Testis (tissue), 2 donors: ENCODE data around the gene FOS.

Experiments used
- POLR2A ChIP-seq: fragments of 450-650 bp; IDR thresholded peaks from one replicate; pipeline ENCODE4 v1.6.1; 2017; ENCODE audit warnings: antibody characterized with exemption, mild to moderate bottlenecking, moderate library complexity
- TF ChIP-seq, protein P1 (sequence below), 3 experiments: fragments of 450-650 bp in 2 of 3; fragments of 200-600 bp in 1 of 3; sonication (generic) in 1 of 3; IDR thresholded peaks; one replicate each; pipeline ENCODE4 v1.5.1; 2016 to 2019; ENCODE audit warnings: antibody characterized with exemption in 3 of 3, mild to moderate bottlenecking in 2 of 3, moderate library complexity in 1 of 3

DNA sequence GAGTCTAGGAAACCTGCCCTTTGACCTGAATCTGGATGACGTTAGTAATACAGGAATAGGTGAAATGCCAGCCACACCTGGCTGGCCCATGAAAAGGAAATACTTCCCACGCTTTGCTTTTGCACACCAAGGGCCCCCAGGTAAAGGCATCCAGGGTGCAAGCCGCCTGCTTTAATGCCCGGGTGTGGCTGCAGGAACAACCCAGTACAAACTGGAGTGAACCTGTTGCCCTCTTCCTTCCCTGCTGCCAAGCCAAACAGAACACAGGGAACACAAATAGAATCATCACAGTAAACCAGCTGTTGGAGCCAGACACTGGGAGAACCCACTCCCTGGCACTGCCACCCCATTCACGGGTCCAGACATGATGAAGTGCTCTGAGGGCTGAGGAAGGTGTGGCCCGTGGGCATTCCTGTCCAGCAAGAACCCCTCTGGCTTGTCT lies 24.2 kb upstream of the FOS start:
- TF ChIP-seq, protein P1, sequence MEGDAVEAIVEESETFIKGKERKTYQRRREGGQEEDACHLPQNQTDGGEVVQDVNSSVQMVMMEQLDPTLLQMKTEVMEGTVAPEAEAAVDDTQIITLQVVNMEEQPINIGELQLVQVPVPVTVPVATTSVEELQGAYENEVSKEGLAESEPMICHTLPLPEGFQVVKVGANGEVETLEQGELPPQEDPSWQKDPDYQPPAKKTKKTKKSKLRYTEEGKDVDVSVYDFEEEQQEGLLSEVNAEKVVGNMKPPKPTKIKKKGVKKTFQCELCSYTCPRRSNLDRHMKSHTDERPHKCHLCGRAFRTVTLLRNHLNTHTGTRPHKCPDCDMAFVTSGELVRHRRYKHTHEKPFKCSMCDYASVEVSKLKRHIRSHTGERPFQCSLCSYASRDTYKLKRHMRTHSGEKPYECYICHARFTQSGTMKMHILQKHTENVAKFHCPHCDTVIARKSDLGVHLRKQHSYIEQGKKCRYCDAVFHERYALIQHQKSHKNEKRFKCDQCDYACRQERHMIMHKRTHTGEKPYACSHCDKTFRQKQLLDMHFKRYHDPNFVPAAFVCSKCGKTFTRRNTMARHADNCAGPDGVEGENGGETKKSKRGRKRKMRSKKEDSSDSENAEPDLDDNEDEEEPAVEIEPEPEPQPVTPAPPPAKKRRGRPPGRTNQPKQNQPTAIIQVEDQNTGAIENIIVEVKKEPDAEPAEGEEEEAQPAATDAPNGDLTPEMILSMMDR (IDR thresholded peaks at IDR 0.05): no peak
- no peak for TF ChIP-seq POLR2A
